HepG2 (cell line): ENCODE data around the gene FGFBP1. TPM values are rescaled to one million over a fixed set of nuclear protein-coding genes. Genes with fewer than 3 reads are reported as not detected.

Source experiments
- ATAC-seq: fragments of 200-7000 bp; cut with Tn5 transposase; 3 replicates; pipeline ENCODE4 v1.9.1; 2020; ENCODE audit warnings: mild to moderate bottlenecking, moderate library complexity
- BruUV-seq: library from RNA; stranded (reverse); fragments of 400-500 nt; replicated peaks from 2 replicates; lab custom pipeline; 2021; lab: Mats Ljungman, UMichigan
- CTCF ChIA-PET: fragments of 300-600 bp; formaldehyde crosslinking; extraction: SDS; loops from one replicate; lab custom pipeline; 2021; ENCODE audit warnings: low total read pairs, inconsistent platforms, low intra/inter-chr PET ratio; lab: Yijun Ruan, JAX
- POLR2A ChIA-PET: fragments of 350-600 bp; sonication (Branson Sonifier 250); formaldehyde crosslinking; loops from one replicate; lab custom pipeline; 2020; ENCODE audit warnings: antibody characterized with exemption, inconsistent platforms; lab: Yijun Ruan, JAX
- DNase-seq: peaks from one replicate; pipeline ENCODE4 v3.0.0-alpha.2; 2015; ENCODE audit warnings: low spot score
- FAIRE-seq: peaks from 3 replicates; lab custom pipeline; 2011; peaks lifted over from hg19 to GRCh38; lab: Jason Lieb, UNC
- H2AFZ ChIP-seq: one replicate; pipeline ENCODE4 v1.6.1; 2011; ENCODE audit warnings: low read length, inconsistent platforms
- H3K27ac ChIP-seq: fragments of 300-600 bp; 3 replicates; pipeline ENCODE4 v1.8.0; 2011; ENCODE audit warnings: mixed run types, mild to moderate bottlenecking, mixed read lengths, low read length, inconsistent platforms; ENCODE audit not compliant: insufficient read depth; ENCODE audit errors: extremely low read length
- H3K27me3 ChIP-seq, 2 experiments: fragments of 200-600 bp in 1 of 2; 2 replicates in 1 of 2; 3 replicates in 1 of 2; pipeline versions ENCODE4 v1.6.0 to v1.8.0; 2011; ENCODE audit warnings: low read length in 2 of 2, mild to moderate bottlenecking in 2 of 2, moderate library complexity in 2 of 2, inconsistent platforms in 1 of 2; ENCODE audit not compliant: insufficient read depth in 2 of 2, control insufficient read depth in 1 of 2
- H3K36me3 ChIP-seq, 2 experiments: fragments of 200-600 bp in 1 of 2; replicated peaks in 1 of 2; 2 replicates in 1 of 2; 3 replicates in 1 of 2; pipeline versions ENCODE4 v1.5.1 to v1.8.0; 2011; ENCODE audit warnings: low read length in 2 of 2, inconsistent platforms in 1 of 2; ENCODE audit not compliant: insufficient read depth in 2 of 2, control insufficient read depth in 1 of 2
- H3K4me1 ChIP-seq: 2 replicates; pipeline ENCODE4 v1.5.1; 2012; ENCODE audit warnings: low read length, inconsistent platforms; ENCODE audit not compliant: insufficient read depth
- H3K4me2 ChIP-seq: 2 replicates; pipeline ENCODE4 v1.6.0; 2011; ENCODE audit warnings: low read depth, low read length, inconsistent platforms
- H3K4me3 ChIP-seq, 3 experiments: fragments of 200-600 bp in 1 of 3; sonication (generic), shearing (Covaris generic) in 1 of 3; replicated peaks in 1 of 3; 2 replicates each; pipeline ENCODE4 v1.5.1; 2011 to 2016; ENCODE audit warnings: low read length in 3 of 3, inconsistent platforms in 2 of 3, low read depth in 2 of 3, mild to moderate bottlenecking in 2 of 3, control low read depth in 1 of 3, mixed read lengths in 1 of 3; ENCODE audit not compliant: insufficient read depth in 1 of 3
- H3K79me2 ChIP-seq: one replicate; pipeline ENCODE4 v1.6.1; 2011; ENCODE audit warnings: low read length, inconsistent platforms; ENCODE audit not compliant: insufficient read depth
- H3K9ac ChIP-seq: 2 replicates; pipeline ENCODE4 v1.6.0; 2011; ENCODE audit warnings: mild to moderate bottlenecking, low read depth, low read length, inconsistent platforms; ENCODE audit not compliant: insufficient read depth
- H3K9me3 ChIP-seq: 2 replicates; pipeline ENCODE4 v1.5.1; 2012; ENCODE audit warnings: mild to moderate bottlenecking, low read length
- H4K20me1 ChIP-seq: 2 replicates; pipeline ENCODE4 v1.6.0; 2011; ENCODE audit warnings: inconsistent platforms, mild to moderate bottlenecking, low read length, moderate library complexity; ENCODE audit not compliant: insufficient read depth
- ARID2 ChIP-seq: sonication (generic); formaldehyde crosslinking; IDR thresholded peaks from 2 replicates; pipeline ENCODE4 v1.8.1; 2022; ENCODE audit warnings: mild to moderate bottlenecking, missing genetic modification reagents, borderline replicate concordance
- CCDC6 ChIP-seq: sonication (generic); formaldehyde crosslinking; IDR thresholded peaks from 2 replicates; pipeline ENCODE4 v1.8.1; 2022; ENCODE audit warnings: mild to moderate bottlenecking, missing genetic modification reagents, moderate library complexity
- PAXIP1 ChIP-seq: sonication (generic); formaldehyde crosslinking; conservative IDR thresholded peaks from 2 replicates; pipeline ENCODE4 v1.4.0; 2020; ENCODE audit warnings: mild to moderate bottlenecking, missing genetic modification reagents, moderate library complexity
- ZHX1 ChIP-seq: sonication (generic); formaldehyde crosslinking; IDR thresholded peaks from 2 replicates; pipeline ENCODE4 v1.8.1; 2022; ENCODE audit warnings: low read depth, mild to moderate bottlenecking, missing genetic modification reagents
- ZNF382 ChIP-seq: sonication (generic); formaldehyde crosslinking; IDR thresholded peaks from 2 replicates; pipeline ENCODE4 v1.5.0; 2020; ENCODE audit warnings: missing genetic modification reagents, mild to moderate bottlenecking, borderline replicate concordance
- ZNF556 ChIP-seq: sonication (generic); formaldehyde crosslinking; IDR thresholded peaks from 2 replicates; pipeline ENCODE4 v1.4.0; 2020; ENCODE audit warnings: mild to moderate bottlenecking, missing genetic modification reagents, borderline replicate concordance
- ZNF788 ChIP-seq: sonication (generic); formaldehyde crosslinking; IDR thresholded peaks from 2 replicates; pipeline ENCODE4 v1.5.0; 2020; ENCODE audit warnings: mild to moderate bottlenecking, missing genetic modification reagents, borderline replicate concordance
- WGBS: methylation state at CpG from one replicate; pipeline ENCODE4 v1.1.6; 2017; ENCODE audit warnings: low lambda C conversion rate; 5-methylcytosine and 5-hydroxymethylcytosine counted together
- in situ Hi-C: cut with HindIII; loops from 2 replicates; pipeline ENCODE4 v1.10.0; 2017; ENCODE audit warnings: low pct_unique_long_range_greater_than_20kb; ENCODE audit not compliant: extremely low pct_ligation_motif_present
- intact Hi-C: fragments of 100-400 bp; cut with micrococcal nuclease; formaldehyde crosslinking; loops from one replicate; pipeline ENCODE4 v1.10.0; 2022; ENCODE audit not compliant: unreplicated experiment
- polyA plus RNA-seq, 8 experiments: library from polyadenylated mRNA; depleted of rRNA in 3 of 8; stranded (reverse) in 7 of 8; unstranded in 1 of 8; fragments of >200 nt; fragmentation: Illumina TruSeq in 4 of 8; extraction: Trizol in 4 of 8; gene quantifications; 2 replicates each; pipeline versions ENCODE4 v1.2.1 to v1.2.3, GENCODE V29; 2011 to 2016; ENCODE audit warnings: low read depth in 4 of 8, missing spikeins in 1 of 8, mixed read lengths in 1 of 8; ENCODE audit not compliant: insufficient read depth in 1 of 8
- total RNA-seq, 5 experiments: library from RNA; depleted of rRNA; stranded (reverse); fragments of >200 nt; fragmentation: Illumina TruSeq; extraction: Trizol; gene quantifications; 2 replicates each; pipeline ENCODE4 v1.2.3, GENCODE V29; 2016; ENCODE audit warnings: low read depth in 1 of 5

The FGFBP1 gene
- total and polyA plus RNA-seq, 2 of the 13 experiments (the other 11 are each of a cell fraction or from before 2014, with no cell fraction given), result not detected

GRCh38 chr4:15894921-15895916 lies 43.3 kb downstream of the FGFBP1 start:
- H3K4me2 ChIP-seq, result no peak overlapping the region
- H3K36me3 ChIP-seq, result no peaks in the 10 kb centered on the region
- 23% methylated on average over 4 of the region's 4 CpGs for WGBS
- no peak overlapping the region for H3K9ac ChIP-seq
- FAIRE-seq (no peak), ATAC-seq (no peak), DNase-seq (no peak)
- no peaks in the 10 kb centered on the region for H3K27me3 ChIP-seq
- in situ Hi-C loops, result no loop called here
- ChIA-PET CTCF (no interaction called here), POLR2A (no interaction called here)
- no TSS peak for BruUV-seq
- no peak for TF ChIP-seq ZNF556 (CRISPR knock-in tag)
- H3K79me2 ChIP-seq, result no peaks in the 10 kb centered on the region
- no peaks in the 10 kb centered on the region for H3K9me3 ChIP-seq
- H3K27ac ChIP-seq, result no peak overlapping the region
- no peaks in the 10 kb centered on the region for H3K4me1 ChIP-seq
- no peak overlapping the region for H2AFZ ChIP-seq
- no peak overlapping the region for H3K4me3 ChIP-seq
- intact Hi-C loops, result no loop called here
- no peaks in the 10 kb centered on the region for H4K20me1 ChIP-seq

GRCh38 chr4:15894393-15894792 lies 44.1 kb downstream of the FGFBP1 start:
- BruUV-seq, result no TSS peak
- FAIRE-seq (no peak), DNase-seq (no peak), ATAC-seq (no peak)
- Histone ChIP-seq H3K4me2 (no peak overlapping the region), H3K79me2 (no peaks in the 10 kb centered on the region), H3K36me3 (no peaks in the 10 kb centered on the region), H3K4me1 (no peaks in the 10 kb centered on the region), H3K27ac (no peak overlapping the region), H3K4me3 (no peak overlapping the region), H3K27me3 (no peaks in the 10 kb centered on the region), H4K20me1 (no peaks in the 10 kb centered on the region), H3K9me3 (no peaks in the 10 kb centered on the region), H3K9ac (no peak overlapping the region), H2AFZ (no peak overlapping the region)
- intact Hi-C loops (no loop called here), in situ Hi-C loops (no loop called here)
- ChIA-PET CTCF (no interaction called here), POLR2A (no interaction called here)
- 0% methylated on average over 1 of the region's 1 CpG for WGBS
- no peak for TF ChIP-seq ZNF382 (CRISPR knock-in tag)
- TF ChIP-seq CCDC6, result no peak
- TF ChIP-seq ZNF788 (CRISPR knock-in tag), result no peak
- TF ChIP-seq PAXIP1 (CRISPR knock-in tag), result no peak
- no peak for TF ChIP-seq ARID2 (CRISPR knock-in tag)
- TF ChIP-seq ZHX1 (CRISPR knock-in tag), result no peak
